ENCODE results near the gene IMPDH1.

DNA sequence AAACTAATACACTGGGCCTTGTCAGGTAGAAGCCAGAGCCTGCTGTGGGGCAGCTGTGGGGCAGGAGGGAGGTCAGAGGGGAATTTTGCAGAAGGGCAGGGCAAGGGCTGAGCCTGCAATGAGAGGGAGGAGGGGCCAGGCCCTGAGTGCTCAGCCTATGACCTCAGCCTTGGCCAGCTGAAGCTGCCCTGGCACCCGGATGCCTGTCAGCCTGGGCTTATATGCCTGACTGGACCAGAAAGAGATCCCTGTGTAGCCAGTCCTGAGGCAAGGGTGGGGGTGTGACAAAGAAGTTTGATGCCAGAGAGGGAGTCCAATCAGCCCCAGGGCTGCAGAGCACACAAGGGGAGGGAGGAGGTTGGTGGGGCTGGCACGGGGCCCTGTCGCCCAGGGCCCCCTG, 26.0 kb downstream of the IMPDH1 start:
- TF ChIP-seq POLR2AphosphoS5 (IDR thresholded peaks at IDR 0.05), result no peak
- TF ChIP-seq, protein P1, sequence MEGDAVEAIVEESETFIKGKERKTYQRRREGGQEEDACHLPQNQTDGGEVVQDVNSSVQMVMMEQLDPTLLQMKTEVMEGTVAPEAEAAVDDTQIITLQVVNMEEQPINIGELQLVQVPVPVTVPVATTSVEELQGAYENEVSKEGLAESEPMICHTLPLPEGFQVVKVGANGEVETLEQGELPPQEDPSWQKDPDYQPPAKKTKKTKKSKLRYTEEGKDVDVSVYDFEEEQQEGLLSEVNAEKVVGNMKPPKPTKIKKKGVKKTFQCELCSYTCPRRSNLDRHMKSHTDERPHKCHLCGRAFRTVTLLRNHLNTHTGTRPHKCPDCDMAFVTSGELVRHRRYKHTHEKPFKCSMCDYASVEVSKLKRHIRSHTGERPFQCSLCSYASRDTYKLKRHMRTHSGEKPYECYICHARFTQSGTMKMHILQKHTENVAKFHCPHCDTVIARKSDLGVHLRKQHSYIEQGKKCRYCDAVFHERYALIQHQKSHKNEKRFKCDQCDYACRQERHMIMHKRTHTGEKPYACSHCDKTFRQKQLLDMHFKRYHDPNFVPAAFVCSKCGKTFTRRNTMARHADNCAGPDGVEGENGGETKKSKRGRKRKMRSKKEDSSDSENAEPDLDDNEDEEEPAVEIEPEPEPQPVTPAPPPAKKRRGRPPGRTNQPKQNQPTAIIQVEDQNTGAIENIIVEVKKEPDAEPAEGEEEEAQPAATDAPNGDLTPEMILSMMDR (IDR thresholded peaks at IDR 0.05), result no peak

Data from suprapubic skin (tissue), 3 donors.